Left lung (tissue), 10 donors: ENCODE measurements around the gene ARF5. TPM values are rescaled to one million over a fixed set of nuclear protein-coding genes. Genes with fewer than 3 reads are reported as not detected.

Experiments
- ATAC-seq: fragments of 200-7000 bp; cut with Tn5 transposase; one replicate; pipeline ENCODE4 v1.9.1; 2020; ENCODE audit warnings: moderate library complexity
- DNase-seq, 4 donors: peaks; one replicate each; pipeline ENCODE4 v3.0.0-alpha.2; 2013 to 2020
- H3K27ac ChIP-seq, 2 donors: fragments of 200-600 bp; sonication (generic) in 1 of 2; one replicate each; pipeline versions ENCODE4 v1.5.0 to v1.8.0; 2020 to 2021
- H3K27me3 ChIP-seq, 2 donors: fragments of 200-600 bp; sonication (generic) in 1 of 2; one replicate each; pipeline versions ENCODE4 v1.5.0 to v1.8.0; 2020 to 2021
- H3K36me3 ChIP-seq, 2 donors: fragments of 200-600 bp; sonication (generic) in 1 of 2; one replicate each; pipeline versions ENCODE4 v1.5.0 to v1.8.0; 2020 to 2021
- H3K4me1 ChIP-seq, 2 donors: fragments of 200-600 bp; one replicate each; pipeline ENCODE4 v1.8.0; 2021
- H3K4me3 ChIP-seq, 2 donors: fragments of 200-600 bp; sonication (generic) in 1 of 2; one replicate each; pipeline versions ENCODE4 v1.5.0 to v1.8.0; 2020 to 2021; ENCODE audit warnings: mild to moderate bottlenecking in 1 of 2
- H3K9me3 ChIP-seq, 2 donors: fragments of 200-600 bp; sonication (generic) in 1 of 2; one replicate each; pipeline versions ENCODE4 v1.5.0 to v1.8.0; 2020 to 2021
- intact Hi-C, 2 donors: fragments of 100-400 bp; cut with DNase I; formaldehyde crosslinking; loops; one replicate each; pipeline versions ENCODE4 v1.11.2 to v1.14.2; 2022
- polyA plus RNA-seq, 6 donors: library from polyadenylated mRNA; unstranded; fragments of 120-200 nt; gene quantifications; one replicate each; pipeline ENCODE4 v1.2.1, GENCODE V29; 2013; ENCODE audit not compliant: insufficient read length in 6 of 6
- total RNA-seq, 2 donors: library from RNA; stranded (reverse); fragmentation: NEBNext Ultra II Directional; extraction: Animal tissue kit (Norgen Biotek cat#: 25700); gene quantifications; one replicate each; pipeline ENCODE4 v1.2.1, GENCODE V29; 2021
- TF ChIP-seq, protein P1 (sequence below), 2 donors: fragments of 200-600 bp; sonication (generic) in 1 of 2; IDR thresholded peaks; one replicate each; pipeline versions ENCODE4 v1.5.0 to v1.8.0; 2021; ENCODE audit warnings: antibody characterized with exemption in 2 of 2
- donor health status: DM: no; HTN: yes; CAD: no.
- donor health status: DM: no; HTN: no; CAD: no.

ARF5 gene
- total and polyA plus RNA-seq, 8 donors: 101 to 212 (median 191) TPM

- intact Hi-C loops: no loop called here
- ATAC-seq (no peak), DNase-seq (no peak)
- peaks cover 17 to 89% of the 10 kb centered on the region in 2 donors for H3K27me3 ChIP-seq
- TF ChIP-seq, protein P1, sequence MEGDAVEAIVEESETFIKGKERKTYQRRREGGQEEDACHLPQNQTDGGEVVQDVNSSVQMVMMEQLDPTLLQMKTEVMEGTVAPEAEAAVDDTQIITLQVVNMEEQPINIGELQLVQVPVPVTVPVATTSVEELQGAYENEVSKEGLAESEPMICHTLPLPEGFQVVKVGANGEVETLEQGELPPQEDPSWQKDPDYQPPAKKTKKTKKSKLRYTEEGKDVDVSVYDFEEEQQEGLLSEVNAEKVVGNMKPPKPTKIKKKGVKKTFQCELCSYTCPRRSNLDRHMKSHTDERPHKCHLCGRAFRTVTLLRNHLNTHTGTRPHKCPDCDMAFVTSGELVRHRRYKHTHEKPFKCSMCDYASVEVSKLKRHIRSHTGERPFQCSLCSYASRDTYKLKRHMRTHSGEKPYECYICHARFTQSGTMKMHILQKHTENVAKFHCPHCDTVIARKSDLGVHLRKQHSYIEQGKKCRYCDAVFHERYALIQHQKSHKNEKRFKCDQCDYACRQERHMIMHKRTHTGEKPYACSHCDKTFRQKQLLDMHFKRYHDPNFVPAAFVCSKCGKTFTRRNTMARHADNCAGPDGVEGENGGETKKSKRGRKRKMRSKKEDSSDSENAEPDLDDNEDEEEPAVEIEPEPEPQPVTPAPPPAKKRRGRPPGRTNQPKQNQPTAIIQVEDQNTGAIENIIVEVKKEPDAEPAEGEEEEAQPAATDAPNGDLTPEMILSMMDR (IDR thresholded peaks at IDR 0.05): no peak
- H3K9me3 ChIP-seq: no peaks in the 10 kb centered on the region
- H3K4me1 ChIP-seq: no peaks in the 10 kb centered on the region
- H3K4me3 ChIP-seq: no peak within 1 kb of the TSS
- no peaks in the 10 kb centered on the region for H3K36me3 ChIP-seq
- H3K27ac ChIP-seq: no peak within 1 kb of the TSS
Observed at GRCh38 chr7:127618042-127618441, 29.8 kb downstream of the ARF5 start, which contains the start of gene PAX4. PAX4 (minus strand) TSS chr7:127618142; CDS start chr7:127615928, 2,214 bp downstream.

DNA sequence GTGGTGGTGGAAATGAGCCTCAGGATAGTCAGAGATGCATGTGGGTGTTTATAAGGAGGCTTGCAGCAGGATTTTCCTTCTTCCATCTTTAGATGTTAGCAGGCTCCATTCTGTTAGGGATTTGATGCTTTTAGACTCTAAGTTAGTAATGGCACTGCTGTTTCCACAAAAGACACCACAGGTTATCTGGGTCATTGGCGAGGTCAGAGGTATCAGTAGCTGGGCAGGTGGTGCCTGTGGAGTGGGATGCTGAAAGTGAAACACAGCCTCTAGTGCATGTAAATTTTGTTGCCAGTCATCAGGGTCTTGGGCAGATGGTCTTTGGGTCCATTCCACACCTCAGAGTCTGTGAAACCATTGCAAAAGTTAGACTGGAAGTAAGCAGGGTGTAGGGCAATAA lies 30.6 kb downstream of the ARF5 start:
- TF ChIP-seq, protein P1 (IDR thresholded peaks at IDR 0.05): no peak
- no peak for ATAC-seq
- H3K4me3 ChIP-seq: no peak overlapping the region
- no peaks in the 10 kb centered on the region for H3K36me3 ChIP-seq
- no peak overlapping the region for H3K27ac ChIP-seq
- H3K4me1 ChIP-seq: no peaks in the 10 kb centered on the region
- H3K27me3 ChIP-seq: peaks cover 17 to 86% of the 10 kb centered on the region in 2 donors
- no peaks in the 10 kb centered on the region for H3K9me3 ChIP-seq
- no peak for DNase-seq
- intact Hi-C loops: no loop called here

GRCh38 chr7:127619681-127620405 lies 31.6 kb downstream of the ARF5 start:
- no peak overlapping the region for H3K27ac ChIP-seq
- peaks cover 17 to 88% of the 10 kb centered on the region in 2 donors for H3K27me3 ChIP-seq
- intact Hi-C loops: no loop called here

DNA sequence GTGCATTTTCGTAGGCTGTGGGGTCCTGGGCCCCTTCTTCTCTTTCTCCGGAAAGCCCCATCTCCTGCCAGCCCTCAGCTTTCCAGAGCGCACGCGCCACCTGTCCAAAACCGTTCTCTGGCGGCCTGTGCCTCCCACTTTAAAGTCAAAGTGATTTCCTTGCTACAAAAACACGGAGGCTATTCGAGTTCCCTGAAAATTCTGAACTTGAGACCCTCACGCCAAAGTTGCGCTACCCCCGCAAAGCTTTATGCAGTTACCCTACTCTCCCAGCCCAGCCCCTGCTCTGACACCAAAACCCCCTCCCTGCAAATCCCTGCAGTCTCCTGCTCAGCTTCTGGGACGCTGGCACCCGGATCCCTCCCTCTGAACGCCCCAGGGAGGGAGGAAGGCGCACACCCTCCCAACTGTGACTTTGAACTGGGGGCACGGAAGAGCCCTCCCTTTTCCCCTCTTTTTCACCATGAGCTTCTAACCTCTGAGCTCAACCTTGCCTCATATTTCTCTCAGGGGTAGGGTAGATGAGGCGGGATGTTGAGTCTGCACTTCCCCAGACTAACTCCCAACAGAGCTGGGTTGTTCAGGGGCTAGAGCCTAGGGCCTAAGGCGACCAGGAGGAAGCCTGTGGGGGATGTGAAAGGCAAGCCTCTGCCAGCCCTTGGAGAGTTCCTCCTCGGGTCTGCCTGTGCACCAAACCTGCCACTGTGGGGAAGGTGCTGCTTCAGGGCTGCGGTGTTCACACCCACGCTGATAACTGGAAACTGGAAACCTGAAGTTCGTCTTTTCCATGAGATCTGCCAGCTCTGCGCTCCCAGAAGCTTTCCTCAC lies 32.4 kb downstream of the ARF5 start:
- TF ChIP-seq, protein P1 (IDR thresholded peaks at IDR 0.05): no peak
- no peaks in the 10 kb centered on the region for H3K4me1 ChIP-seq
- H3K27me3 ChIP-seq: peaks cover 17 to 80% of the 10 kb centered on the region in 2 donors
- H3K27ac ChIP-seq: no peak overlapping the region
- intact Hi-C loops: no loop called here
- DNase-seq (no peak), ATAC-seq (no peak)
- no peaks in the 10 kb centered on the region for H3K36me3 ChIP-seq
- no peak overlapping the region for H3K4me3 ChIP-seq
- no peaks in the 10 kb centered on the region for H3K9me3 ChIP-seq

More at GRCh38 chr7:127619681-127620405, 31.6 kb downstream of the ARF5 start:
- no peak for ATAC-seq
- Histone ChIP-seq H3K4me1 (no peaks in the 10 kb centered on the region), H3K36me3 (no peaks in the 10 kb centered on the region), H3K9me3 (no peaks in the 10 kb centered on the region), H3K4me3 (no peak overlapping the region)
- TF ChIP-seq, protein P1 (IDR thresholded peaks at IDR 0.05): no peak
- DNase-seq: no peak

GRCh38 chr7:127625331-127625730 lies 37.1 kb downstream of the ARF5 start:
- Histone ChIP-seq H3K36me3 (no peaks in the 10 kb centered on the region), H3K9me3 (no peaks in the 10 kb centered on the region), H3K4me1 (peaks cover 0 to 2% of the 10 kb centered on the region in 2 donors), H3K27me3 (peaks cover 5 to 35% of the 10 kb centered on the region in 2 donors), H3K27ac (no peak overlapping the region), H3K4me3 (no peak overlapping the region)
- TF ChIP-seq, protein P1 (IDR thresholded peaks at IDR 0.05): no peak
- ATAC-seq (no peak), DNase-seq (no peak)
- intact Hi-C loops: no loop called here
